Esophagus mucosa (tissue), 1 donor: ENCODE results near the gene ZC3HAV1. TPM values are rescaled to one million over a fixed set of nuclear protein-coding genes. Genes with fewer than 3 reads are reported as not detected.
"Not testable (repeated sequence)": the region's sequence is repeated elsewhere in the genome, so short reads cannot be mapped to it uniquely, and the experiment has no call there.

Experiments
- ATAC-seq: fragments of 200-7000 bp; cut with Tn5 transposase; one replicate; pipeline ENCODE4 v1.9.1; 2020
- total RNA-seq: library from RNA; stranded (reverse); gene quantifications from one replicate; pipeline ENCODE4 v1.2.4, GENCODE V29; 2023
- donor health status: DM: yes; HTN: yes; CAD: no.

ZC3HAV1 gene
- total RNA-seq, result 21.8 TPM

- ATAC-seq, result peak; percentile 92
These were observed at the start of gene ZC3HAV1 for GRCh38 chr7:139109188-139109982. TSS of gene ZC3HAV1 (minus strand) at chr7:139109720. CDS start at chr7:139109331, 389 bp downstream.

DNA sequence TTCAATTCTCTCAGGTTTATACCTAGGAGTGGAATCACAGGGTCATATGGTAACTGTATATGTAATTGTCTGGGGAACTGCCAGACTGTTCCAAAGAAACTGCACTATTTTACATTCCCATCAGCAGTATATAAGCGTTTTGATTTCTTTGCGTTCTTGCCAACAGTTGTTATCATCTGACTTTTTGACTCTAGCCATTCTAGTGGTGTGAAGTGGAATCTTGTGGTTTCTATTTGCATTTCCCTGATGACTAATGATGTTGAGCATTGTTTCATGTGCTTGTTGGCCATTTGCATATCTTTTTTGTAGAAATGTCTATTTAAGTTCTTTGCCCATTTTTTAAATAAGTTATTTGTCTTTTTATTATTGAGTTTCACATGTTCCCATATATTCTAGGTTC is 44.3 kb upstream of the ZC3HAV1 start:
- no peak for ATAC-seq

GRCh38 chr7:139152149-139152548 is 42.6 kb upstream of the ZC3HAV1 start:
- ATAC-seq, result no peak

DNA sequence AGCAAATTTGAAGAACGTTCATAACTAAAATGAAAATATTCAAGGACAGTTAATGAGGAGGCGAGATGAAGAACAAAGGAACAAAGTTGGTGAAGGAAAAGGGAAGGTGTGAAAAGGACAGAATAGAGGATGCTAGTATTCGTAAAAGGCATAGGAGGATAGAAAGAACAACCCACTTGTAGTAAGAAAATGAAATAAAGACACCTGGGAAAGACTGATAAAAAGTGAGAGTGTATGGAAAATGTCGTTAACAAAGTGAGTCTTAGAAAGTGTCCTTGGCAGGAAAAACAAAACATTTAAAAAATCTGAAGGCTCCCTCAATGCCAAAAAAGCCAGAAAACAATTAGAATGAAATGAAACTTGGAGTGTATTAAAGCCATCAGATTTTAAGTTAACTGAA is 29.6 kb upstream of the ZC3HAV1 start:
- ATAC-seq, result no peak

DNA sequence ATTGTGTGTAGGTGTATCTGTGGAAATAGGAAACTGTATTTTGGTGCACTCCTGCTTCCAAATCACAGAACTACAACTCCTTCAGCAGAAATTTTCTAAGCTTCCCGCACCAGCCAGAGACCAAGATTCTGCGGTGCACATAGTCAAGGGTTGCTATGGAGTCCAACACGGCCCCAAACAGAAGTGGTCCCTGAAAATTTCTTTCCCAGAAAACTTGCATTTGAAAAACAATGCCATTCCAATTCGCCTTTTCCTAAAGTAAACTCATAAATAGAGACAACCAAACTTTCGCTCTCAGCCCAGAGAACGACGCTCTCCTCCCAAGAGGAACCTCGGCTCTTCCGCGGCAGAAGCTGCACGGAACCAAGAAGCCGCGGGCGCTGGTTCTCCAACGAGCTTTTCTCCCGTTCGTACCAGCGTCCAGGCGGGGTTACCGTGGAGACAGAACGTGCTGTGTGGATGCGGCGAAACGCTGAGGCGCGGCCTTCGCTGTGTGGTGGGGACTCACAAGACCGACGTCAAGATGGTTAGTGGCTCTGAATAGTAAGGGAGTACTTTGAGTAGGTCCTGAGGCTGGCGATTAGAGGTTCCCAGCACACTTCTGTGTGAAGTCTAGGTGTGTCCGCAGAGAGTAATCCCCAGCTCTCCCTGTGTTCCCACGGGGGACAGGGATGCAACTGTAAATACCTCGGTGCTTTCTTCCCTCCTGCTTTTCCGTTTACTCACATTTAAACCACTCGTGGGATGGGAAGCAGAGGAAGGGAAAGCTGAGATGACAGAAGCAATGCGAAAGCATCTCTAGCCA is 24.0 kb upstream of the ZC3HAV1 start:
- ATAC-seq, result peak; percentile 93

DNA sequence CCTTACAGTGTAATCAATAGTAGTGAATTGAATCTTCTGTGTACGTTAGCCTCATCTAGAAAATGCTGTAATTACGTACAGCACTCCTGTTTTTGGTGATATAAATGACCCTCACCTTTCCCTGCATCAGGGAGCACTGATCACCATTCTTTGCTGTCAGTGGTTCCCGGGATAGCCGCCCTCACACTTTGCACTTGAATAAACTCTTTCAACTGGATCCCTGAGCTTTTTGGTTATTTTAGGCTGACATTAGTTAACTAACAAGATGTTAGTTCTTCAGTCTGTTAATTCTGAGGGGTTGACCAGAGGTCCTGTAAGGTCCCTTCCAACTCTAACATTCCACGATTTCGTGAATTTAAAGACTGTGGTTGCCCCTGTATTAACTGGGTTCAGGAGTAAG is 23.4 kb upstream of the ZC3HAV1 start:
- no peak for ATAC-seq

- no peak for ATAC-seq
These were observed 22.1 kb upstream of the ZC3HAV1 start for GRCh38 chr7:139131601-139132041.

GRCh38 chr7:139129814-139130213 is 20.3 kb upstream of the ZC3HAV1 start:
- ATAC-seq, result not testable (repeated sequence)

DNA sequence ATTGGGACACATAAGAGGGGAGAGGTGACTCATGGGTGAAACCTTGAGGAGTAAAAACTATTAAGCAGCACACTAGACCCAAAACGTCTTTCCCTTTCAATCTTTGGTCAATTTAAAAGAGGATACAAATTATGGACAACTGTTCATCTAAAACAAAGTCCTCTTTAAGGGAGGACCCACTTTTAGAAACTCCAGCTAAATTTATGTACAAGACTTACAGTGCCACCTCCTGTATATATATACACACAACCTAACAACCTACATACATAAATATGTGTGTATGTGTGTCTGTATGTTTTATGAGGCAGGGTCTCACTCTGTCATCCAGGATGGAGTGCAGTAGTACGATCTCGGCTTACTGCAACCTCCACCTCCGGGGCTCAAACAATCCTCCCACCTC is 18.1 kb upstream of the ZC3HAV1 start:
- no peak for ATAC-seq

DNA sequence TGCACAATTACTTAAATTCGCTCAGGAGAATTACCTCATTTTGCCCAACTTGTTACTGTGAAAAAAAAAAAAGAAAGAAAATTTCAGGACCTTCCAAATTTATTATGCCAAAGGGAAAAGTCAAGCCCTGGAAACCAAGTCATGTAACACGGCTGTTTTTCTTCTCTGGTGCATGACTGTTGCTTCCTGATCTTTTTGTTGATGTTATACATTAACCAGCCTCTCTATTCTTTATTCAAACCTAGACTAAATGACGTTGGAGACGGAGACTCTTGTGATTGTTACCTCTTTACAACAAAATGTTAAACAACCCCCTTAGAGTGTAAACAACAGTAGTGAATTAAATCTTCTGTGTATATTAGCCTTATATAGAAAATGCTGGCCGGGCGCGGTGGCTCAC is 16.1 kb upstream of the ZC3HAV1 start:
- ATAC-seq, result no peak

DNA sequence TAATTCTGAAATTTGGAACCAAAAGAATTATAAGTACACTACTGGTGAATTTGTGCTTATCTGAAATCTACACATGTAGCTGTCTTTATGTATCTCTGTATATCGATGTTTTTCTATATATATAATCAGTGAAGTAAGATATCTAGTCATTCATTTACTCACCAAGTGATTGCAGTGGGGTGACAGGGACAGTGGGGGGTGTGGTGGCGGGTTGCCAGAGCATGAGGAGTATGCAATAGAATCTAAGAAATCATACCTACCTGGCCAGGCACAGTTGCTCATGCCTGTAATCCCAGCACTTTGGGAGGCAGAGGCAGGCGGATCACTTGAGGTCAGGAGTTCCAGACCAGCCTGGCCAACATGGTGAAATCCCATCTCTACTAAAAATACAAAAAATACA is 15.5 kb upstream of the ZC3HAV1 start:
- ATAC-seq, result not testable (repeated sequence)

GRCh38 chr7:139124084-139124914 is 14.8 kb upstream of the ZC3HAV1 start:
- ATAC-seq, result no peak

DNA sequence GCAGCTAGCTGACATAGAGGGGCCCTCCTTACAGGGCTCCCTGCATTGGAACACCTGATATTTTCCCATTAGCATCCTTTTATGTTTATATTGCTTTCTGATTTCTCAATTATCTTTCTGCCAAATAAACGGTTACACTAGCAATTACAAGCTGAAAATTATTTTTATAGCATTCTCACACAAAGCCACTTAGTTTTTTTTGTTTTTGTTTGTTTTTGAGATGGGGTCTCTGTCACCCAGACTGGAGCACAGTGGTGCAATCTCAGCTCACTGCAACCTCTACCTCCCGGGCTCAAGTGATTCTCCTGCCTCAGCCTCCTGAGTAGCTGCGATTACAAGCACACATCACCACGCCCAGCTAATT is 9.9 kb upstream of the ZC3HAV1 start:
- no peak for ATAC-seq

DNA sequence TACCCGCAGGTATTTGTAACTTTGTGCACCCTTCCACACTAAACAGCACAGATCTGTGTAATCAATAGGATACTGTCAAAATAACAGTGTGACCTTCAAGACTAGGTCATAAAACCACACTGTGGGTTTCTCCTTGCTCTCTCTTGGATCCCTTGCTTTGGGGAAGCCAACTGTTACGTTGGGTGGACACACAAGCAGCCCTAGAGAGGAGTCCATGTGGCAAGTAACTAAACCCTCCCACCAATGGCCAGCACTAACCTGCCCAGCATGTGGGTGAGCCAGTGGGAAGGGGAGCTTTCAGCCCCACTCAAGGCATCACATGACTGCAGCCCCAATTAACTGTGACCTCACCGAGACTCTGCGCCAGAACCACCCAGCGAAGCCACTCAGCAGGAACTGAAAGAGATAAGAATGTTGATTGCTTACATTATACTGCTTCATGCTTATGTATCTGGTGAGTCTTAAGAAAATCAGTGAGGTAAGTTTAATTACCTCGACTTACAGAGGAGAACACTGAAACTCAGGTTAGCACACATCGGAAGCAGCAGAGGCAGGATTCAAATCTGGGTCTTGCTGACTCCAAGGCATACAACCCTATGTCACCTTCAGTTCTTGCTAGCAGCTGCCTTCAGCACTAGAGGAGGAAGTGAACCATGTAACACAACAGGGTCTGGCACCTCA is 9.4 kb upstream of the ZC3HAV1 start:
- ATAC-seq, result peak; percentile 35

GRCh38 chr7:139118234-139118804 is 8.8 kb upstream of the ZC3HAV1 start:
- ATAC-seq, result peak; percentile 87

DNA sequence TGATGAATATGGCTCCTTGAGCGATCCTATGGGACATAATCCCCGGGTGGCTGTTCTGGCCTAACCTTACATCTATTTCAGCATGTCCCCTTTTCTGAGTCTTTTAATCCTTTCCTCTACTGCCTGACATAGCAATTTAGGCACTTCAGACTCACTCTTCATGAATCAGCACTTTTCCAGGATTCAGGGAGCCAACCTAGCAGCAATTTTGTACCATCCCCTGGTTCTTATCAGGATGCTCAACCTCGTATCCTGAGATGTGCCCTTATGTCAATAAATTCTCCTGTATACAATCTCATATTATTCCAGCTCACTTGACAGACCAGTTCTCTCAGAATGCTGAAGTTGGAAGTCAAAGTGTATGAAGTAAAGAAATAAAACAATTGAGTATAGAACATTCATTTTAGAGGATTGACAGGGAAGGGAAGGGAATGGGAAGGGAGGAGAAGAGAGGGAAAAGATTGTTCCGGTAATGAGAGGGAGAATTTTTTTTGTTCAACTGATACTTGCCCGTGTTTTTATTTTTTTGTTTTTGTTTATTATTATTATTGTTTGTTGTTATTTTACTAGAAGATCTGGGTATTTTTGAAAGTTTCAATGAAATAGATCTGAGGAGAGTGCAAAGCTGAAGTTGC is 8.2 kb upstream of the ZC3HAV1 start:
- no peak for ATAC-seq

DNA sequence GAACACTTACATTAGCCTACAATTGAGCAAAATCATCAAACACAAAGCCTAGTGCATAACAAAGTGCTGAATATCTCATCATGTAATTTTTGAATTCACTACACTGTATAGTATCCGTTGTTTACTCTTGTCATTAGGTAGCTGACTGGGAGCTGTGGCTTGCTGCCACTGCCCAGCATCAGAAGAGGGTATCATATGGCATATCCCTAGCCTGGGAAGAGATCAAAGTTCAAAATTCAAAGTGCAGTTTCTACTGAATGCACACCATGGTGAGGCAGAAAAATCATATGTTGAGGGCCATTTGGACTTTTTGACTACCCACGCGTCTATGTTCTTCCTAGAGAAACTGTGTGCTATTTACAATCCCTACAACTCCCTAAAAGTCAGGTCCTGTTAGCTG is 7.5 kb upstream of the ZC3HAV1 start:
- ATAC-seq, result no peak

DNA sequence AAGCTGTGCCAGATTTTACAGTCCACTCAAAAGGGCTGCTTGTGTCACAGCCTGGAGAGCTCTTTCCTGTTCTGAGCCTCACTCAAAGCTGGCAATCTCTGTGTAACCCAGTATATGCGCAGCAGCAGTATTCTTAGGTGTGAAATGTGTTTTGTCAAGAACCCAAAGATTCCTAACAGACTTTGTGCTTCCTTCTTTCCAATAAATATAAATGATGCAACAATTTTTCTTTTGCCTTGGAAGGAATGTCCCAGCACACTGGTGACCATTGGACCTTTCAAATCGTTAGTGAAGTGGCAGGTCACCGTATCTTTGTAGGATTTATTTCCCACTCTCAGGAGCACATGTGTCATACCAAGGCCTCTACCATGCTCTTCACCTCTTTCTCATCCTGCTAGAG is 5.6 kb upstream of the ZC3HAV1 start:
- ATAC-seq, result no peak

DNA sequence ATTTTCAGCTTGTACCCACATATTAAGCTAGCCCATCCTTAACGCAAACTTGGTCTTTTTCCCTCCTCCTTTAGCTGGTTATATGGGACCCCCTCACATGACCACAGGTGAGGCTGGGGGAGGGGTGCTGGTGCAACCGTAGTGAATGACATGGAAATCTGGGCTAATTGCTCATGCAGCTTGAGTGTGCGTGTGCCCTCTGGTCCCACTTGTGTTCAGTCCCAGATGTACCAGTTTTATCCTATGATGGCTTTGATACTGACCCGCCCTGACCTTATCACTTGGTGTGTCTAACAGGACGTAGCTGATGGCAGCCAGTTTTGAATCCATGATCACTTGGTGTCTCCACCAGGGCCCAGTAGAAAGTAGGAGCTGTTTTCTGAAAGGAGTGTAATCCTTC is 5.1 kb upstream of the ZC3HAV1 start:
- no peak for ATAC-seq

GRCh38 chr7:139114018-139114417 is 4.5 kb upstream of the ZC3HAV1 start:
- ATAC-seq, result no peak

DNA sequence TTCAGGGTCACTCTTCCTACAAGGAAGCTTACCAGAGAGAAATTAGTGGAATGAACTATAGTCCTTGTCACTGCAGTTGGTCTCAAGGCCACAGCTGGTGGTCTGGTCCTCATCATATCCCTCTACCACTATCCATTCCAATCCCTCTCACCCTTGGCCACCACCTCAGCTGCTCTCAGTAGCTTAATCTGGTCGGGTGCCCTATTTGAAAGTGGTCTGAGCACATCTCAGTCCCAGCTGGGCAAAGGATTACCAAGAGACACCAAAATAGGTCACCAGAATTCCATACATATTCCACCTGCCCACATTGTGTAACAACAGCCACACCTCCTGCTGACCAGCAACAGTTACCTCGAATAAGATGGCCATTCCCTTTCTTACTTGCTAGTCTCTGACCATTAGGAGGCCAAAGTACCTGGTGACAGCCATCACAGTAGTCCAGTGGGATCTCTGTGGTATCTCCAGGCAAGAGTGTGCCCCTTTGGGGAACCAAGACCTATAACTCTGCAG is 3.3 kb upstream of the ZC3HAV1 start:
- no peak for ATAC-seq
